ENCODE results near the gene DGKI.

Gene DGKI

GRCh38 chr7:137390076-137390475, 456.7 kb downstream of the DGKI start:
- H3K23ac ChIP-seq (ENCODE audit: low read depth, low read length, poor library complexity): no peak overlapping the region
- H3K36me3 ChIP-seq (replicated peaks in 1 of 2; ENCODE audit: control insufficient read depth in 2 of 2, insufficient read depth in 2 of 2, low read length in 2 of 2): peaks cover 0 to 4% of the 10 kb centered on the region in 2 donors
- no peak overlapping the region for H3K14ac ChIP-seq (ENCODE audit: low read length)
- no peak overlapping the region for H2BK15ac ChIP-seq (ENCODE audit: low read length)
- no peak overlapping the region for H4K8ac ChIP-seq (ENCODE audit: low read depth, low read length)
- no peak overlapping the region for H2BK12ac ChIP-seq (ENCODE audit: low read length)
- WGBS, 2 donors (ENCODE audit: extremely low coverage in 2 of 2, insufficient read length in 2 of 2, insufficient replicate concordance in 1 of 2): no CpG with 5 or more reads among the region's 1 CpG
- no peak overlapping the region for H3K4ac ChIP-seq (ENCODE audit: low read length)
- no peak overlapping the region for H3K18ac ChIP-seq (ENCODE audit: low read length)
- DNase-seq (ENCODE audit: low spot score): no peak
- peaks cover 0 to 1% of the 10 kb centered on the region in 2 donors for H3K4me1 ChIP-seq (ENCODE audit: control insufficient read depth in 2 of 2, insufficient read depth in 1 of 2, low read depth in 1 of 2, low read length in 2 of 2)
- no peak overlapping the region for H3K4me2 ChIP-seq (ENCODE audit: insufficient read depth, low read length, poor library complexity, severe bottlenecking)
- H4K91ac ChIP-seq (ENCODE audit: low read depth, low read length, poor library complexity): no peak overlapping the region
- no peak overlapping the region for H2AFZ ChIP-seq (ENCODE audit: low read length)
- no peaks in the 10 kb centered on the region for H3K27me3 ChIP-seq (ENCODE audit: control insufficient read depth in 3 of 3, insufficient read depth in 3 of 3, low read depth in 1 of 3, low read length in 3 of 3)
- H3K4me3 ChIP-seq (ENCODE audit: low read length in 2 of 2): no peak overlapping the region
- H2BK120ac ChIP-seq (ENCODE audit: low read depth, low read length): no peak overlapping the region
- peaks cover 0 to 2% of the 10 kb centered on the region in 2 donors for H3K9me3 ChIP-seq (replicated peaks in 1 of 2; ENCODE audit: control insufficient read depth in 2 of 2, insufficient read depth in 1 of 2, low read depth in 1 of 2, low read length in 2 of 2)
- no peak overlapping the region for H2BK5ac ChIP-seq (ENCODE audit: low read length)
- no peak overlapping the region for H3K9ac ChIP-seq (ENCODE audit: low read depth, low read length, poor library complexity)
- no peak overlapping the region for H2AK5ac ChIP-seq (ENCODE audit: low read depth, low read length)
- H3K27ac ChIP-seq (replicated peaks; ENCODE audit: low read length): no peak overlapping the region
- H3K79me1 ChIP-seq (ENCODE audit: low read depth, low read length): no peaks in the 10 kb centered on the region

GRCh38 chr7:137388916-137389315, 457.9 kb downstream of the DGKI start:
- peaks cover 0 to 4% of the 10 kb centered on the region in 2 donors for H3K36me3 ChIP-seq (replicated peaks in 1 of 2; ENCODE audit: control insufficient read depth in 2 of 2, insufficient read depth in 2 of 2, low read length in 2 of 2)
- H3K4ac ChIP-seq (ENCODE audit: low read length): no peak overlapping the region
- no peak overlapping the region for H3K4me2 ChIP-seq (ENCODE audit: insufficient read depth, low read length, poor library complexity, severe bottlenecking)
- no peak overlapping the region for H3K18ac ChIP-seq (ENCODE audit: low read length)
- H3K23ac ChIP-seq (ENCODE audit: low read depth, low read length, poor library complexity): no peak overlapping the region
- WGBS, 2 donors (ENCODE audit: extremely low coverage in 2 of 2, insufficient read length in 2 of 2, insufficient replicate concordance in 1 of 2): no CpG with 5 or more reads among the region's 1 CpG
- peaks cover 0 to 1% of the 10 kb centered on the region in 2 donors for H3K4me1 ChIP-seq (ENCODE audit: control insufficient read depth in 2 of 2, insufficient read depth in 1 of 2, low read depth in 1 of 2, low read length in 2 of 2)
- DNase-seq (ENCODE audit: low spot score): no peak
- H3K9me3 ChIP-seq (replicated peaks in 1 of 2; ENCODE audit: control insufficient read depth in 2 of 2, insufficient read depth in 1 of 2, low read depth in 1 of 2, low read length in 2 of 2): peaks cover 0 to 2% of the 10 kb centered on the region in 2 donors
- no peak overlapping the region for H2BK15ac ChIP-seq (ENCODE audit: low read length)
- no peak overlapping the region for H4K91ac ChIP-seq (ENCODE audit: low read depth, low read length, poor library complexity)
- no peak overlapping the region for H3K4me3 ChIP-seq (ENCODE audit: low read length in 2 of 2)
- no peak overlapping the region for H3K14ac ChIP-seq (ENCODE audit: low read length)
- no peak overlapping the region for H2AFZ ChIP-seq (ENCODE audit: low read length)
- no peaks in the 10 kb centered on the region for H3K79me1 ChIP-seq (ENCODE audit: low read depth, low read length)
- H2BK120ac ChIP-seq (ENCODE audit: low read depth, low read length): no peak overlapping the region
- no peaks in the 10 kb centered on the region for H3K27me3 ChIP-seq (ENCODE audit: control insufficient read depth in 3 of 3, insufficient read depth in 3 of 3, low read depth in 1 of 3, low read length in 3 of 3)
- H2BK12ac ChIP-seq (ENCODE audit: low read length): no peak overlapping the region
- H3K27ac ChIP-seq (replicated peaks; ENCODE audit: low read length): no peak overlapping the region
- no peak overlapping the region for H4K8ac ChIP-seq (ENCODE audit: low read depth, low read length)
- no peak overlapping the region for H2AK5ac ChIP-seq (ENCODE audit: low read depth, low read length)
- no peak overlapping the region for H3K9ac ChIP-seq (ENCODE audit: low read depth, low read length, poor library complexity)
- no peak overlapping the region for H2BK5ac ChIP-seq (ENCODE audit: low read length)

- Histone ChIP-seq H2AFZ (ENCODE audit: low read length) (no peak overlapping the region), H3K9ac (ENCODE audit: low read depth, low read length, poor library complexity) (no peak overlapping the region), H4K91ac (ENCODE audit: low read depth, low read length, poor library complexity) (no peak overlapping the region), H3K18ac (ENCODE audit: low read length) (no peak overlapping the region), H4K8ac (ENCODE audit: low read depth, low read length) (no peak overlapping the region), H3K4ac (ENCODE audit: low read length) (no peak overlapping the region), H2BK5ac (ENCODE audit: low read length) (no peak overlapping the region), H2BK12ac (ENCODE audit: low read length) (no peak overlapping the region), H3K4me2 (ENCODE audit: insufficient read depth, low read length, poor library complexity, severe bottlenecking) (no peak overlapping the region), H3K27ac (replicated peaks; ENCODE audit: low read length) (no peak overlapping the region), H3K4me3 (ENCODE audit: low read length in 2 of 2) (no peak overlapping the region), H3K9me3 (replicated peaks in 1 of 2; ENCODE audit: control insufficient read depth in 2 of 2, insufficient read depth in 1 of 2, low read depth in 1 of 2, low read length in 2 of 2) (peaks cover 0 to 2% of the 10 kb centered on the region in 2 donors), H3K4me1 (ENCODE audit: control insufficient read depth in 2 of 2, insufficient read depth in 1 of 2, low read depth in 1 of 2, low read length in 2 of 2) (peaks cover 0 to 1% of the 10 kb centered on the region in 2 donors), H2BK15ac (ENCODE audit: low read length) (no peak overlapping the region), H3K23ac (ENCODE audit: low read depth, low read length, poor library complexity) (no peak overlapping the region), H3K14ac (ENCODE audit: low read length) (no peak overlapping the region), H2BK120ac (ENCODE audit: low read depth, low read length) (no peak overlapping the region), H3K79me1 (ENCODE audit: low read depth, low read length) (no peaks in the 10 kb centered on the region), H3K36me3 (replicated peaks in 1 of 2; ENCODE audit: control insufficient read depth in 2 of 2, insufficient read depth in 2 of 2, low read length in 2 of 2) (peaks cover 0 to 4% of the 10 kb centered on the region in 2 donors), H2AK5ac (ENCODE audit: low read depth, low read length) (no peak overlapping the region), H3K27me3 (ENCODE audit: control insufficient read depth in 3 of 3, insufficient read depth in 3 of 3, low read depth in 1 of 3, low read length in 3 of 3) (no peaks in the 10 kb centered on the region)
- no peak for DNase-seq (ENCODE audit: low spot score)
- no CpG with 5 or more reads among the region's 1 CpG for WGBS, 2 donors (ENCODE audit: extremely low coverage in 2 of 2, insufficient read length in 2 of 2, insufficient replicate concordance in 1 of 2)
These were observed 459.8 kb downstream of the DGKI start for GRCh38 chr7:137386966-137387365.

GRCh38 chr7:137381045-137381444, 465.7 kb downstream of the DGKI start:
- no peak overlapping the region for H4K91ac ChIP-seq (ENCODE audit: low read depth, low read length, poor library complexity)
- no peak overlapping the region for H3K4me2 ChIP-seq (ENCODE audit: insufficient read depth, low read length, poor library complexity, severe bottlenecking)
- no peaks in the 10 kb centered on the region for H3K4me1 ChIP-seq (ENCODE audit: control insufficient read depth in 2 of 2, insufficient read depth in 1 of 2, low read depth in 1 of 2, low read length in 2 of 2)
- H3K79me1 ChIP-seq (ENCODE audit: low read depth, low read length): no peaks in the 10 kb centered on the region
- no peak overlapping the region for H3K27ac ChIP-seq (replicated peaks; ENCODE audit: low read length)
- no peak overlapping the region for H2BK15ac ChIP-seq (ENCODE audit: low read length)
- no peak overlapping the region for H3K18ac ChIP-seq (ENCODE audit: low read length)
- H3K14ac ChIP-seq (ENCODE audit: low read length): no peak overlapping the region
- H2AK5ac ChIP-seq (ENCODE audit: low read depth, low read length): no peak overlapping the region
- no peak overlapping the region for H2AFZ ChIP-seq (ENCODE audit: low read length)
- H4K8ac ChIP-seq (ENCODE audit: low read depth, low read length): no peak overlapping the region
- WGBS, 2 donors (ENCODE audit: extremely low coverage in 2 of 2, insufficient read length in 2 of 2, insufficient replicate concordance in 1 of 2): no CpG with 5 or more reads among the region's 1 CpG
- no peaks in the 10 kb centered on the region for H3K36me3 ChIP-seq (replicated peaks in 1 of 2; ENCODE audit: control insufficient read depth in 2 of 2, insufficient read depth in 2 of 2, low read length in 2 of 2)
- no peak overlapping the region for H3K4ac ChIP-seq (ENCODE audit: low read length)
- no peak overlapping the region for H2BK120ac ChIP-seq (ENCODE audit: low read depth, low read length)
- H3K9me3 ChIP-seq (replicated peaks in 1 of 2; ENCODE audit: control insufficient read depth in 2 of 2, insufficient read depth in 1 of 2, low read depth in 1 of 2, low read length in 2 of 2): peaks cover 0 to 11% of the 10 kb centered on the region in 2 donors
- H3K23ac ChIP-seq (ENCODE audit: low read depth, low read length, poor library complexity): no peak overlapping the region
- no peak overlapping the region for H3K4me3 ChIP-seq (ENCODE audit: low read length in 2 of 2)
- H2BK5ac ChIP-seq (ENCODE audit: low read length): no peak overlapping the region
- H2BK12ac ChIP-seq (ENCODE audit: low read length): no peak overlapping the region
- H3K9ac ChIP-seq (ENCODE audit: low read depth, low read length, poor library complexity): no peak overlapping the region
- no peaks in the 10 kb centered on the region for H3K27me3 ChIP-seq (ENCODE audit: control insufficient read depth in 3 of 3, insufficient read depth in 3 of 3, low read depth in 1 of 3, low read length in 3 of 3)
- DNase-seq (ENCODE audit: low spot score): no peak

All from neuronal stem cell (in vitro differentiated cells).